HEK293 (cell line): ENCODE measurements around the gene NLRP6.
"Not testable (repeated sequence)": the region's sequence is repeated elsewhere in the genome, so short reads cannot be mapped to it uniquely, and the experiment has no call there.

Experiments
- CTCF ChIA-PET: fragments of 350-600 bp; formaldehyde crosslinking; extraction: SDS; loops from one replicate; lab custom pipeline; 2021; ENCODE audit warnings: antibody characterized with exemption; lab: Yijun Ruan, JAX
- POLR2A ChIA-PET: fragments of 300-600 bp; formaldehyde crosslinking; extraction: SDS; loops from one replicate; lab custom pipeline; 2020; ENCODE audit warnings: antibody characterized with exemption, inconsistent platforms; lab: Yijun Ruan, JAX
- H3K27ac ChIP-seq: fragments of 200-500 bp; sonication (Bioruptor generic); 2 replicates; pipeline ENCODE4 v1.5.1; 2014; ENCODE audit warnings: low read depth, low read length, control low read depth, inconsistent platforms; ENCODE audit errors: extremely low read depth
- H3K36me3 ChIP-seq, 2 experiments: fragments of 200-500 bp in 1 of 2; sonication (Bioruptor generic) in 1 of 2; 1 replicate in 1 of 2; 2 replicates in 1 of 2; pipeline ENCODE4 v1.5.1; 2014 to 2017; ENCODE audit warnings: inconsistent platforms in 2 of 2, low read length in 2 of 2; ENCODE audit not compliant: control insufficient read depth in 2 of 2, insufficient read depth in 1 of 2
- H3K4me1 ChIP-seq: fragments of 200-500 bp; sonication (Bioruptor generic); 2 replicates; pipeline ENCODE4 v1.5.1; 2014; ENCODE audit warnings: mild to moderate bottlenecking, low read length, inconsistent platforms; ENCODE audit not compliant: control insufficient read depth, insufficient read depth
- H3K4me3 ChIP-seq: 2 replicates; pipeline ENCODE4 v1.5.1; 2011; ENCODE audit warnings: low read depth, mild to moderate bottlenecking, control low read depth, low read length, moderate library complexity
- H3K9me3 ChIP-seq: fragments of 200-500 bp; sonication (Bioruptor generic); 2 replicates; pipeline ENCODE4 v1.5.1; 2014; ENCODE audit warnings: low read depth, low read length, inconsistent platforms; ENCODE audit not compliant: control insufficient read depth, insufficient read depth
- GLIS1 ChIP-seq: fragments of 450-650 bp; formaldehyde crosslinking; IDR thresholded peaks from 2 replicates; pipeline ENCODE4 v1.5.1; 2016; ENCODE audit warnings: missing biosample characterization, missing genetic modification characterization
- GLIS2 ChIP-seq: fragments of 450-650 bp; formaldehyde crosslinking; IDR thresholded peaks from 2 replicates; pipeline ENCODE4 v1.5.1; 2016; ENCODE audit warnings: missing biosample characterization, missing genetic modification characterization
- PRDM1 ChIP-seq: fragments of 450-650 bp; formaldehyde crosslinking; IDR thresholded peaks from 2 replicates; pipeline ENCODE4; 2016; ENCODE audit warnings: missing biosample characterization, missing genetic modification characterization
- SCRT2 ChIP-seq: fragments of 450-650 bp; formaldehyde crosslinking; IDR thresholded peaks from 2 replicates; pipeline ENCODE4 v1.5.1; 2016; ENCODE audit warnings: missing biosample characterization, missing genetic modification characterization
- ZBTB20 ChIP-seq: fragments of 450-650 bp; formaldehyde crosslinking; IDR thresholded peaks from 2 replicates; pipeline ENCODE4 v1.5.1; 2016; ENCODE audit warnings: missing biosample characterization, missing genetic modification characterization
- ZBTB7A ChIP-seq: fragments of 450-650 bp; formaldehyde crosslinking; IDR thresholded peaks from 2 replicates; pipeline ENCODE4 v1.5.1; 2016; ENCODE audit warnings: low read depth, missing biosample characterization, missing genetic modification characterization
- ZNF341 ChIP-seq: fragments of 450-650 bp; formaldehyde crosslinking; IDR thresholded peaks from 2 replicates; pipeline ENCODE4; 2016; ENCODE audit warnings: low read depth, missing biosample characterization, missing genetic modification characterization
- ZNF549 ChIP-seq: fragments of 450-650 bp; IDR thresholded peaks from 2 replicates; pipeline ENCODE4 v1.5.1; 2018; ENCODE audit warnings: missing biosample characterization, missing genetic modification characterization, mild to moderate bottlenecking, inconsistent platforms, moderate library complexity
- ZNF558 ChIP-seq: fragments of 450-650 bp; formaldehyde crosslinking; IDR thresholded peaks from 2 replicates; pipeline ENCODE4 v1.5.1; 2016; ENCODE audit warnings: missing biosample characterization, missing genetic modification characterization
- ZNF571 ChIP-seq: fragments of 450-650 bp; formaldehyde crosslinking; IDR thresholded peaks from 2 replicates; pipeline ENCODE4 v1.5.0; 2017; ENCODE audit warnings: missing biosample characterization, missing genetic modification characterization
- ZNF654 ChIP-seq: fragments of 450-650 bp; formaldehyde crosslinking; IDR thresholded peaks from 2 replicates; pipeline ENCODE4 v1.5.1; 2016; ENCODE audit warnings: low read depth, missing biosample characterization, missing genetic modification characterization
- ZNF670 ChIP-seq: fragments of 450-650 bp; formaldehyde crosslinking; IDR thresholded peaks from 2 replicates; pipeline ENCODE4 v1.5.1; 2016; ENCODE audit warnings: missing biosample characterization, missing genetic modification characterization, low read depth
- TF ChIP-seq, protein P1 (sequence below): fragments of 450-650 bp; formaldehyde crosslinking; IDR thresholded peaks from 2 replicates; pipeline ENCODE4 v1.5.0; 2017; ENCODE audit warnings: missing biosample characterization, missing genetic modification characterization, borderline replicate concordance
- TF ChIP-seq, protein P2 (sequence below): fragments of 450-650 bp; formaldehyde crosslinking; IDR thresholded peaks from 2 replicates; pipeline ENCODE4 v1.5.1; 2017; ENCODE audit warnings: missing biosample characterization, missing genetic modification characterization
- TF ChIP-seq, protein P3 (sequence below): fragments of 450-650 bp; formaldehyde crosslinking; IDR thresholded peaks from 2 replicates; pipeline ENCODE4 v1.5.1; 2016; ENCODE audit warnings: missing biosample characterization, missing genetic modification characterization, borderline replicate concordance
- TF ChIP-seq, protein P4 (sequence below): fragments of 450-650 bp; formaldehyde crosslinking; IDR thresholded peaks from 2 replicates; pipeline ENCODE4 v1.5.1; 2017; ENCODE audit warnings: missing biosample characterization, missing genetic modification characterization
- TF ChIP-seq, protein P5 (sequence below): fragments of 450-650 bp; formaldehyde crosslinking; IDR thresholded peaks from 2 replicates; pipeline ENCODE4 v1.5.1; 2017; ENCODE audit warnings: missing biosample characterization, missing genetic modification characterization

The NLRP6 gene

DNA sequence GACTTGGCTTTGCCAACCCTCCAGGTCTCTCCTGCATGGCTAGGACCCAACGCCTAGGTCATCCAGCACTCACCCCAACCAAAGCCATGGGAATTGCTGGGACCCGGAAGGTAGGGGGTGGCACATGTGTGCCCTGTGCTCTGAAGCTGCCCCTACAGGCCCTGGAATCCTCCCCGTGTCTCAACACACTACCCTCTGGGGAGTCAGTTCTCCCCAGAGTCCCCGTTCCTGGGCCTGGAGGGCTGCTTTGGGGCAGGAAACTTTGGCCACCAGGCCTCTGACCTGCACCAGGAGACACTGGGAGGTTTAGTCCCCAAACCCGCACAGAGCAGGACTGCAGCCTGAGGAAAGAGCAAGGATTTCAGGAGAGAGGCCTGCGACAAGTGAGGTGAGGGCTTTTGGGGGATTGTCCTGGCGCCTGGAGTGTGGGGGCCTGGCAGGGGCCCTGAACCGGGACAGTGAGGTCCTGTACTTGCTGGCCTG lies 35.1 kb downstream of the NLRP6 start (continued):
- TF ChIP-seq, protein P1, sequence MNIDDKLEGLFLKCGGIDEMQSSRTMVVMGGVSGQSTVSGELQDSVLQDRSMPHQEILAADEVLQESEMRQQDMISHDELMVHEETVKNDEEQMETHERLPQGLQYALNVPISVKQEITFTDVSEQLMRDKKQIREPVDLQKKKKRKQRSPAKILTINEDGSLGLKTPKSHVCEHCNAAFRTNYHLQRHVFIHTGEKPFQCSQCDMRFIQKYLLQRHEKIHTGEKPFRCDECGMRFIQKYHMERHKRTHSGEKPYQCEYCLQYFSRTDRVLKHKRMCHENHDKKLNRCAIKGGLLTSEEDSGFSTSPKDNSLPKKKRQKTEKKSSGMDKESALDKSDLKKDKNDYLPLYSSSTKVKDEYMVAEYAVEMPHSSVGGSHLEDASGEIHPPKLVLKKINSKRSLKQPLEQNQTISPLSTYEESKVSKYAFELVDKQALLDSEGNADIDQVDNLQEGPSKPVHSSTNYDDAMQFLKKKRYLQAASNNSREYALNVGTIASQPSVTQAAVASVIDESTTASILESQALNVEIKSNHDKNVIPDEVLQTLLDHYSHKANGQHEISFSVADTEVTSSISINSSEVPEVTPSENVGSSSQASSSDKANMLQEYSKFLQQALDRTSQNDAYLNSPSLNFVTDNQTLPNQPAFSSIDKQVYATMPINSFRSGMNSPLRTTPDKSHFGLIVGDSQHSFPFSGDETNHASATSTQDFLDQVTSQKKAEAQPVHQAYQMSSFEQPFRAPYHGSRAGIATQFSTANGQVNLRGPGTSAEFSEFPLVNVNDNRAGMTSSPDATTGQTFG (tag by site-specific recombination), result no peak
- TF ChIP-seq, protein P2, sequence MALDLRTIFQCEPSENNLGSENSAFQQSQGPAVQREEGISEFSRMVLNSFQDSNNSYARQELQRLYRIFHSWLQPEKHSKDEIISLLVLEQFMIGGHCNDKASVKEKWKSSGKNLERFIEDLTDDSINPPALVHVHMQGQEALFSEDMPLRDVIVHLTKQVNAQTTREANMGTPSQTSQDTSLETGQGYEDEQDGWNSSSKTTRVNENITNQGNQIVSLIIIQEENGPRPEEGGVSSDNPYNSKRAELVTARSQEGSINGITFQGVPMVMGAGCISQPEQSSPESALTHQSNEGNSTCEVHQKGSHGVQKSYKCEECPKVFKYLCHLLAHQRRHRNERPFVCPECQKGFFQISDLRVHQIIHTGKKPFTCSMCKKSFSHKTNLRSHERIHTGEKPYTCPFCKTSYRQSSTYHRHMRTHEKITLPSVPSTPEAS, result no peak
- TF ChIP-seq ZNF549 (tag by site-specific recombination) (no peak), ZNF571 (tag by site-specific recombination) (no peak), ZNF670 (no peak), ZNF558 (tag by site-specific recombination) (no peak), ZBTB20 (peak; percentile 35; the same call in 1 of the 2 replicates), ZNF654 (tag by site-specific recombination) (no peak), SCRT2 (tag by site-specific recombination) (peak; percentile 90)
- TF ChIP-seq, protein P3, sequence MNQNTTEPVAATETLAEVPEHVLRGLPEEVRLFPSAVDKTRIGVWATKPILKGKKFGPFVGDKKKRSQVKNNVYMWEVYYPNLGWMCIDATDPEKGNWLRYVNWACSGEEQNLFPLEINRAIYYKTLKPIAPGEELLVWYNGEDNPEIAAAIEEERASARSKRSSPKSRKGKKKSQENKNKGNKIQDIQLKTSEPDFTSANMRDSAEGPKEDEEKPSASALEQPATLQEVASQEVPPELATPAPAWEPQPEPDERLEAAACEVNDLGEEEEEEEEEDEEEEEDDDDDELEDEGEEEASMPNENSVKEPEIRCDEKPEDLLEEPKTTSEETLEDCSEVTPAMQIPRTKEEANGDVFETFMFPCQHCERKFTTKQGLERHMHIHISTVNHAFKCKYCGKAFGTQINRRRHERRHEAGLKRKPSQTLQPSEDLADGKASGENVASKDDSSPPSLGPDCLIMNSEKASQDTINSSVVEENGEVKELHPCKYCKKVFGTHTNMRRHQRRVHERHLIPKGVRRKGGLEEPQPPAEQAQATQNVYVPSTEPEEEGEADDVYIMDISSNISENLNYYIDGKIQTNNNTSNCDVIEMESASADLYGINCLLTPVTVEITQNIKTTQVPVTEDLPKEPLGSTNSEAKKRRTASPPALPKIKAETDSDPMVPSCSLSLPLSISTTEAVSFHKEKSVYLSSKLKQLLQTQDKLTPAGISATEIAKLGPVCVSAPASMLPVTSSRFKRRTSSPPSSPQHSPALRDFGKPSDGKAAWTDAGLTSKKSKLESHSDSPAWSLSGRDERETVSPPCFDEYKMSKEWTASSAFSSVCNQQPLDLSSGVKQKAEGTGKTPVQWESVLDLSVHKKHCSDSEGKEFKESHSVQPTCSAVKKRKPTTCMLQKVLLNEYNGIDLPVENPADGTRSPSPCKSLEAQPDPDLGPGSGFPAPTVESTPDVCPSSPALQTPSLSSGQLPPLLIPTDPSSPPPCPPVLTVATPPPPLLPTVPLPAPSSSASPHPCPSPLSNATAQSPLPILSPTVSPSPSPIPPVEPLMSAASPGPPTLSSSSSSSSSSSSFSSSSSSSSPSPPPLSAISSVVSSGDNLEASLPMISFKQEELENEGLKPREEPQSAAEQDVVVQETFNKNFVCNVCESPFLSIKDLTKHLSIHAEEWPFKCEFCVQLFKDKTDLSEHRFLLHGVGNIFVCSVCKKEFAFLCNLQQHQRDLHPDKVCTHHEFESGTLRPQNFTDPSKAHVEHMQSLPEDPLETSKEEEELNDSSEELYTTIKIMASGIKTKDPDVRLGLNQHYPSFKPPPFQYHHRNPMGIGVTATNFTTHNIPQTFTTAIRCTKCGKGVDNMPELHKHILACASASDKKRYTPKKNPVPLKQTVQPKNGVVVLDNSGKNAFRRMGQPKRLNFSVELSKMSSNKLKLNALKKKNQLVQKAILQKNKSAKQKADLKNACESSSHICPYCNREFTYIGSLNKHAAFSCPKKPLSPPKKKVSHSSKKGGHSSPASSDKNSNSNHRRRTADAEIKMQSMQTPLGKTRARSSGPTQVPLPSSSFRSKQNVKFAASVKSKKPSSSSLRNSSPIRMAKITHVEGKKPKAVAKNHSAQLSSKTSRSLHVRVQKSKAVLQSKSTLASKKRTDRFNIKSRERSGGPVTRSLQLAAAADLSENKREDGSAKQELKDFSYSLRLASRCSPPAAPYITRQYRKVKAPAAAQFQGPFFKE (tag by site-specific recombination), result no peak
- TF ChIP-seq, protein P4, sequence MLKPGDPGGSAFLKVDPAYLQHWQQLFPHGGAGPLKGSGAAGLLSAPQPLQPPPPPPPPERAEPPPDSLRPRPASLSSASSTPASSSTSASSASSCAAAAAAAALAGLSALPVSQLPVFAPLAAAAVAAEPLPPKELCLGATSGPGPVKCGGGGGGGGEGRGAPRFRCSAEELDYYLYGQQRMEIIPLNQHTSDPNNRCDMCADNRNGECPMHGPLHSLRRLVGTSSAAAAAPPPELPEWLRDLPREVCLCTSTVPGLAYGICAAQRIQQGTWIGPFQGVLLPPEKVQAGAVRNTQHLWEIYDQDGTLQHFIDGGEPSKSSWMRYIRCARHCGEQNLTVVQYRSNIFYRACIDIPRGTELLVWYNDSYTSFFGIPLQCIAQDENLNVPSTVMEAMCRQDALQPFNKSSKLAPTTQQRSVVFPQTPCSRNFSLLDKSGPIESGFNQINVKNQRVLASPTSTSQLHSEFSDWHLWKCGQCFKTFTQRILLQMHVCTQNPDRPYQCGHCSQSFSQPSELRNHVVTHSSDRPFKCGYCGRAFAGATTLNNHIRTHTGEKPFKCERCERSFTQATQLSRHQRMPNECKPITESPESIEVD (tag by site-specific recombination), result no peak

DNA sequence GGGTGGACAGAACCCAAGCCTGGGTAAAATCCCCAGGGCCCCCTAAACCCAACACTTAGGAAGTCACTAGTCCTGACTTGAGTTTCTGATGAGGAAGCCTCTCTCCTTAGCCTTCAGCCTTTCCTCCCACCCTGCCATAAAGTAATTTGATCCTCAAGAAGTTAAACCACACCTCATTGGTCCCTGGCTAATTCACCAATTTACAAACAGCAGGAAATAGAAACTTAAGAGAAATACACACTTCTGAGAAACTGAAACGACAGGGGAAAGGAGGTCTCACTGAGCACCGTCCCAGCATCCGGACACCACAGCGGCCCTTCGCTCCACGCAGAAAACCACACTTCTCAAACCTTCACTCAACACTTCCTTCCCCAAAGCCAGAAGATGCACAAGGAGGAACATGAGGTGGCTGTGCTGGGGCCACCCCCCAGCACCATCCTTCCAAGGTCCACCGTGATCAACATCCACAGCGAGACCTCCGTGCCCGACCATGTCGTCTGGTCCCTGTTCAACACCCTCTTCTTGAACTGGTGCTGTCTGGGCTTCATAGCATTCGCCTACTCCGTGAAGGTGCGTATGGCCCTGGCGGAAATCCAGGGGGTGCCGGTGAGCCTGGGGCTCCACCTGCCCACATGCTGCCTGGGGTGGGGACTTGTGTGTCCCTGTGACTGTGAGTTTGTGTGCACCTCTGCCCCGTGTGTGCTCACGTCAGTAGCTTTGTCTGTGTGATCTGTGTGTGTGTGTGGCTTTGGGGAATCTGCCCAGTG lies 35.8 kb downstream of the NLRP6 start, which contains the start of gene IFITM1:
IFITM1 (plus strand) TSS at position 254 of the 767 bp plus-strand sequence; CDS start at position 385, 131 bp downstream.
- CTCF ChIA-PET, result no interaction called here
- no peaks in the 10 kb centered on the region for H3K36me3 ChIP-seq
- no peaks in the 10 kb centered on the region for H3K9me3 ChIP-seq
- no peaks in the 10 kb centered on the region for H3K4me1 ChIP-seq
- H3K4me3 ChIP-seq, result no peak within 1 kb of the TSS; the same call in 1 of the 2 replicates
- TF ChIP-seq GLIS2 (tag by site-specific recombination), result peak; percentile 61
- peak; percentile 79 for TF ChIP-seq ZNF341 (tag by site-specific recombination)
- TF ChIP-seq, protein P5, sequence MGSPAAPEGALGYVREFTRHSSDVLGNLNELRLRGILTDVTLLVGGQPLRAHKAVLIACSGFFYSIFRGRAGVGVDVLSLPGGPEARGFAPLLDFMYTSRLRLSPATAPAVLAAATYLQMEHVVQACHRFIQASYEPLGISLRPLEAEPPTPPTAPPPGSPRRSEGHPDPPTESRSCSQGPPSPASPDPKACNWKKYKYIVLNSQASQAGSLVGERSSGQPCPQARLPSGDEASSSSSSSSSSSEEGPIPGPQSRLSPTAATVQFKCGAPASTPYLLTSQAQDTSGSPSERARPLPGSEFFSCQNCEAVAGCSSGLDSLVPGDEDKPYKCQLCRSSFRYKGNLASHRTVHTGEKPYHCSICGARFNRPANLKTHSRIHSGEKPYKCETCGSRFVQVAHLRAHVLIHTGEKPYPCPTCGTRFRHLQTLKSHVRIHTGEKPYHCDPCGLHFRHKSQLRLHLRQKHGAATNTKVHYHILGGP, result no peak
- TF ChIP-seq, protein P4 (tag by site-specific recombination), result 0 out of 2 replicates have a peak, but pooled peaks have one; percentile 45
- no peak for TF ChIP-seq ZBTB7A (tag by site-specific recombination)
- peak; percentile 52; the same call in 1 of the 2 replicates for TF ChIP-seq PRDM1 (tag by site-specific recombination)
- TF ChIP-seq SCRT2 (tag by site-specific recombination), result peak; percentile 40; the same call in 1 of the 2 replicates
- peak; percentile 36 for TF ChIP-seq GLIS1 (tag by site-specific recombination)
- H3K27ac ChIP-seq, result no peak within 1 kb of the TSS
- POLR2A ChIA-PET, result no interaction called here

DNA sequence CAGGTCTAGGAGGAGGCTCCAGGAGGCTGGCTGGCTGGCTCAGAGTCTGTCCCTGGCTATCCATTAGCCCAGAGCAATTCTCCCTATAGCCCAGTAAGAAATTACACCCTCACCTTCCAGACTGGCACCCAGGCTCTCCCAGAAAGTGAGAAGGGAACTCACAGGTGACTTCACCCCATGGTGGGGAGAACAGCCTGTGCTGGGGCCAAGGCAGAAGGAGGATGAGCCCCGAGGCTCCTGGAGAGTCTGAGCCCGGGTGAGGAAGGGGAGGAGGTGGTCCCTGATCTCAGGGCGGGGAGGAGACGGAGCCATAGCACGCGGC lies 36.3 kb downstream of the NLRP6 start:
- H3K9me3 ChIP-seq, H3K27ac ChIP-seq, H3K4me3 ChIP-seq, H3K36me3 ChIP-seq, CTCF ChIA-PET, POLR2A ChIA-PET, H3K4me1 ChIP-seq: not testable (repeated sequence)
